Smooth muscle cell (in vitro differentiated cells): ENCODE measurements around the gene ANKRD62. TPM values are rescaled to one million over a fixed set of nuclear protein-coding genes. Genes with fewer than 3 reads are reported as not detected.
A peak's percentile ranks its signal among the peaks of the same experiment; 100 is the strongest.
"Not testable (repeated sequence)": the region's sequence is repeated elsewhere in the genome, so short reads cannot be mapped to it uniquely, and the experiment has no call there.

Experiments
- DNase-seq: peaks from one replicate; lab custom pipeline; 2025; ENCODE audit not compliant: unreplicated experiment; lab: John Stamatoyannopoulos, UW
- H2AFZ ChIP-seq: fragments of 200-600 bp; sonication (generic); 2 replicates; pipeline ENCODE4 v1.6.0; 2016; ENCODE audit warnings: antibody characterized with exemption, low read depth, mild to moderate bottlenecking
- H3F3A ChIP-seq: fragments of 200-600 bp; sonication (generic); 2 replicates; pipeline ENCODE4 v1.6.0; 2017; ENCODE audit warnings: antibody characterized with exemption, low read depth
- H3K27ac ChIP-seq: fragments of 200-600 bp; sonication (generic); 2 replicates; pipeline ENCODE4 v1.5.1; 2016; ENCODE audit warnings: low read depth, mild to moderate bottlenecking
- H3K27me3 ChIP-seq: fragments of 200-600 bp; sonication (generic); 2 replicates; pipeline ENCODE4 v1.6.1; 2016; ENCODE audit warnings: low read depth, mild to moderate bottlenecking
- H3K36me3 ChIP-seq: fragments of 200-600 bp; sonication (generic); 2 replicates; pipeline ENCODE4 v1.5.1; 2016; ENCODE audit warnings: low read depth
- H3K4me1 ChIP-seq: fragments of 200-600 bp; sonication (generic); 2 replicates; pipeline ENCODE4 v1.5.1; 2016; ENCODE audit warnings: low read depth
- H3K4me2 ChIP-seq: fragments of 200-600 bp; sonication (generic); 2 replicates; pipeline ENCODE4 v1.6.0; 2016; ENCODE audit warnings: mild to moderate bottlenecking
- H3K4me3 ChIP-seq: fragments of 200-600 bp; sonication (generic); 2 replicates; pipeline ENCODE4 v1.5.1; 2016; ENCODE audit warnings: mild to moderate bottlenecking
- H3K79me2 ChIP-seq: fragments of 200-600 bp; sonication (generic); 2 replicates; pipeline ENCODE4 v1.6.0; 2016; ENCODE audit warnings: low read depth, mild to moderate bottlenecking
- H3K9ac ChIP-seq: fragments of 200-600 bp; sonication (generic); 2 replicates; pipeline ENCODE4 v1.6.0; 2016; ENCODE audit warnings: low read depth
- H3K9me3 ChIP-seq: fragments of 200-600 bp; sonication (generic); replicated peaks from 2 replicates; pipeline ENCODE4 v1.5.1; 2016; ENCODE audit warnings: low read depth
- H4K20me1 ChIP-seq: fragments of 200-600 bp; sonication (generic); 2 replicates; pipeline ENCODE4 v1.6.0; 2016; ENCODE audit warnings: low read depth
- CTCF ChIP-seq: fragments of 200-600 bp; sonication (generic); IDR thresholded peaks from 2 replicates; pipeline ENCODE4 v1.5.1; 2017; ENCODE audit warnings: borderline replicate concordance, mild to moderate bottlenecking, antibody characterized with exemption; ENCODE audit not compliant: insufficient read depth, poor library complexity, severe bottlenecking
- WGBS: methylation state at CpG from one replicate; pipeline ENCODE4 v1.1.7; 2016; ENCODE audit warnings: low lambda C conversion rate; 5-methylcytosine and 5-hydroxymethylcytosine counted together
- polyA plus RNA-seq: library from polyadenylated mRNA; unstranded; fragments of >200 nt; fragmentation: Nextera tagmentation; extraction: Ambion mirVana; gene quantifications from 2 replicates; pipeline ENCODE4 v1.2.1, GENCODE V29; 2016
- total RNA-seq: library from RNA; depleted of rRNA; stranded (reverse); fragments of >200 nt; gene quantifications from 2 replicates; pipeline ENCODE4 v1.2.3, GENCODE V29; 2014

The ANKRD62 gene
- total and polyA plus RNA-seq, 2 experiments from 2014 or later: not detected

- no peak overlapping the region for H3K9ac ChIP-seq
- H3K4me3 ChIP-seq: no peak overlapping the region
- no peak for DNase-seq
- no peaks in the 10 kb centered on the region for H4K20me1 ChIP-seq
- no peak overlapping the region for H3K4me2 ChIP-seq
- H3K79me2 ChIP-seq: no peaks in the 10 kb centered on the region
- H2AFZ ChIP-seq: no peak overlapping the region
- no peaks in the 10 kb centered on the region for H3K4me1 ChIP-seq
- H3K36me3 ChIP-seq: no peaks in the 10 kb centered on the region
- no peak overlapping the region for H3K27ac ChIP-seq
- TF ChIP-seq CTCF: no peak
- H3K27me3 ChIP-seq: peaks cover 17% of the 10 kb centered on the region
- H3F3A ChIP-seq: no peaks in the 10 kb centered on the region
- WGBS: 82% methylated on average over 2 of the region's 2 CpGs
- no peaks in the 10 kb centered on the region for H3K9me3 ChIP-seq
Measured at GRCh38 chr18:12119358-12119757, 25.7 kb downstream of the ANKRD62 start.

- no peaks in the 10 kb centered on the region for H3K9me3 ChIP-seq
- no peaks in the 10 kb centered on the region for H3F3A ChIP-seq
- no peaks in the 10 kb centered on the region for H4K20me1 ChIP-seq
- DNase-seq: no peak
- peak overlapping the region; percentile 76 for H2AFZ ChIP-seq
- no peaks in the 10 kb centered on the region for H3K4me1 ChIP-seq
- H3K36me3 ChIP-seq: no peaks in the 10 kb centered on the region
- H3K4me2 ChIP-seq: peak overlapping the region; percentile 49
- H3K79me2 ChIP-seq: no peaks in the 10 kb centered on the region
- peak; percentile 31 for TF ChIP-seq CTCF
- no peak overlapping the region for H3K9ac ChIP-seq
- H3K27ac ChIP-seq: no peak overlapping the region
- 56% methylated on average over 15 of the region's 15 CpGs for WGBS
- no peaks in the 10 kb centered on the region for H3K27me3 ChIP-seq
- H3K4me3 ChIP-seq: no peak overlapping the region
Measured at GRCh38 chr18:12121175-12122042, 27.8 kb downstream of the ANKRD62 start.

DNA sequence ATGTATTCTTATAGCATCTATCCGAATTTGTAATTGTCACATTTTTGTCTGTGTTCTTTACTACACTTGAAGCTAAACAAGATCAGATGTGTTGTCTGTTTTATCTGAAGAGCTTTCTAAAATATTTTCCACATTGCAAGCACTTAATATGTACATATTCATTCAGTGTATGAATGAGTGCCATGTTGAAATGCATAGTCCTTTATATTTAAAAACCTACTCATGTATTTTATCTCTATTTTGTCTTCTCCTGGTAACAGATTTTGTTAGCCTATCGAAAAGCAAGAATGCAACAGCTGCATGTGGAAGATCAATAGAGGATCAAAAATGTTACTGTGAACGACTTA lies 28.4 kb downstream of the ANKRD62 start:
- WGBS: 87% methylated on average over 3 of the region's 3 CpGs
- H2AFZ ChIP-seq: peak overlapping the region; percentile 76
- not testable (repeated sequence) for H3K4me3 ChIP-seq, DNase-seq, H4K20me1 ChIP-seq, H3K4me2 ChIP-seq, H3K9ac ChIP-seq, H3K9me3 ChIP-seq, H3K79me2 ChIP-seq, H3K27ac ChIP-seq, H3K36me3 ChIP-seq, H3F3A ChIP-seq, H3K27me3 ChIP-seq, H3K4me1 ChIP-seq

GRCh38 chr18:12127647-12128046 lies 34.0 kb downstream of the ANKRD62 start:
- H2AFZ ChIP-seq, H4K20me1 ChIP-seq, H3K79me2 ChIP-seq, H3K9me3 ChIP-seq, H3K9ac ChIP-seq, H3K27me3 ChIP-seq, H3K27ac ChIP-seq, H3K4me3 ChIP-seq, DNase-seq, H3K36me3 ChIP-seq, H3K4me2 ChIP-seq, H3K4me1 ChIP-seq, H3F3A ChIP-seq: not testable (repeated sequence)
- WGBS: 87% methylated on average over 4 of the region's 4 CpGs

GRCh38 chr18:12138831-12139230 lies 45.2 kb downstream of the ANKRD62 start:
- 88% methylated on average over 4 of the region's 4 CpGs for WGBS
- not testable (repeated sequence) for H3K9me3 ChIP-seq

DNA sequence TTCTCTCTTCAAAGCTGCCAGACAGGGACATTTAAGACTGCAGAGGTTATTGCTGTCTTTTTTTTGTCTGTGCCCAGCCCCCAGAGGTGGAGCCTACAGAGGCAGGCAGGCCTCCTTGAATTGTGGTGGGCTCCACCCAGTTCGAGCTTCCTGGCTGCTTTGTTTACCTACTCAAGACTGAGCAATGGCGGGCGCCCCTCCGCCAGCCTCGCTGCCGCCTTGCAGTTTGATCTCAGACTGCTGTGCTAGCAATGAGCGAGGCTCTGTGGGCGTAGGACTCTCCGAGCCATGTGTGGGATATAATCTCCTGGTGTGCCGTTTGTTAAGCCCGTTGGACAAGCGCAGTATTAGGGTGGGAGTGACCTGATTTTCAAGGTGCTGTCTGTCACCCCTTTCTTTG lies 47.2 kb downstream of the ANKRD62 start:
- H3K36me3 ChIP-seq, H3K4me3 ChIP-seq, H3K9me3 ChIP-seq, H4K20me1 ChIP-seq, H3K4me2 ChIP-seq, DNase-seq, H2AFZ ChIP-seq, H3K27me3 ChIP-seq, H3K4me1 ChIP-seq, H3K9ac ChIP-seq, H3K79me2 ChIP-seq, H3F3A ChIP-seq, H3K27ac ChIP-seq: not testable (repeated sequence)
- 87% methylated on average over 12 of the region's 12 CpGs for whole genome bisulfite sequencing

More at GRCh38 chr18:12138831-12139230, 45.2 kb downstream of the ANKRD62 start:
- H2AFZ ChIP-seq, H3K79me2 ChIP-seq, H3K4me2 ChIP-seq, H3K9ac ChIP-seq, H3K36me3 ChIP-seq, H3K4me1 ChIP-seq, H3K27me3 ChIP-seq, H4K20me1 ChIP-seq, DNase-seq, H3F3A ChIP-seq, H3K4me3 ChIP-seq, H3K27ac ChIP-seq: not testable (repeated sequence)

- not testable (repeated sequence) for H3K27ac ChIP-seq, H3K27me3 ChIP-seq, DNase-seq, H3K9ac ChIP-seq, H3K79me2 ChIP-seq, H3K9me3 ChIP-seq, H3K4me3 ChIP-seq, H3K36me3 ChIP-seq, H2AFZ ChIP-seq, H3K4me2 ChIP-seq, H4K20me1 ChIP-seq, H3K4me1 ChIP-seq, H3F3A ChIP-seq
- no CpG with 5 or more reads among the region's 5 CpGs for WGBS
Measured at GRCh38 chr18:12141778-12142177, 48.1 kb downstream of the ANKRD62 start.
